GM18508 (cell line): ENCODE results near the gene WWC2.
"Not testable (repeated sequence)": the region's sequence is repeated elsewhere in the genome, so short reads cannot be mapped to it uniquely, and the experiment has no call there.

Experiments used
- ATAC-seq: cut with Tn5 transposase; IDR thresholded peaks from one replicate; pipeline ENCODE4 v1.9.1; 2021; ENCODE audit warnings: moderate number of reproducible peaks; ENCODE audit not compliant: insufficient read depth, unreplicated experiment

The WWC2 gene

DNA sequence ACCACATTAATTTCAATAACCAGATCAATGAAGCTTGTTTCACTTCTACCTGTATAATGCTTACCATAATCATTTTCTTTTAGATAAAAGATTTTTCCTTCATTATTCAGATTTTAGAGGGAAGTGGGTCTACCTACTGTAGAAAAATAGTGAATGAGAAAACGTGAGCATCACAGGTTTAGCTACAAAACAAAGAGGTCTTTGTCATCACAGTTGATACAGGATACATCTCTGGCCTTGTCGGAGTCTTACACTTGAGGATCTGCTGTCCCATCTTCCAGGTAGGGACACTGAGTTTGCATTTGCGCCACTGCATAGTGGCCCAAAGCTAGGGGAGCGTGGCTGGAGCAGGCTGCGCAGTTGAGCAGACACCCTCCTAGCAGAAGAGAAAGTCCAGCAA lies 222.5 kb downstream of the WWC2 start:
- no peak for ATAC-seq

DNA sequence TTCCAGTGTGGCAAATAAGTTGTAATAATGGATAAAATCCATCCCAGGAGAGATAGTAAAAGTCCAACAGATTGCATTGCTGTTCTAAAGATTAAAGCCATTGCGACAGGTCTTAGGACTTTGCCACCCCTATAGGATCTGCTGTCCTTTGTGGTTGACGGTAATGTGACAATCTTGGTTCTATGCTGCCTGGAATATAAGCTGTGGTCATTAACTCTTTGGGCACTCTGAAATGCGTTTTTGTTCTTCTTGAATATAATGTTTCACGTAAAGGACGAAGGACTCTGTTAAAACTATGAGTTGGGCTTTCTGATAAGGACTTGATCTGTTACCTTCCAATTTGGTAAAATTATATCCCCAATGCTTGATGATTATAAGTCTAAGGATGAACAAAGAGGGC lies 223.3 kb downstream of the WWC2 start, which contains the start of gene CLDN24:
CLDN24 (minus strand) TSS at position 101 of the 400 bp plus-strand sequence; CDS start at position 101, 0 bp downstream.
- ATAC-seq, result no peak

DNA sequence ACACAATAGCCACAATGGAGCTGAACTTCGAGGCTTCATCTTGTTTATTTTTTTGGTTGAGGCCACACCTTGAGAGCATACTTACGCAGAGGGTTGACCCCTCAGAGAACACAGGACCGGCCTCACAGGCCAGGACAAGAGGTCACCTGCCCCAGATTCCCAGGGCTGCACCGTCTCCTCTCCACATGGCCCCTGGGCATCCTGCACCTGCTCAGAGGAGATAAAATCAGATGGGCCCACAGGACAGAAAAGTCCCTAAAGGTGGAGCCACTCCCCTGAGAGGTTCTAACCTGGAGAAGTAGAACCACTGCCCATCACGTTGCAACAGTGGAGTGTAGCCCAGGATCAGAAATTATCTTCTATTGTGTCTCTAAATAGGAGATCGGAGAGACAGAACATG lies 224.2 kb downstream of the WWC2 start:
- no peak for ATAC-seq

- not testable (repeated sequence) for ATAC-seq
Measured at GRCh38 chr4:183324056-183324455, 225.0 kb downstream of the WWC2 start.

- ATAC-seq, result no peak
Measured at GRCh38 chr4:183324619-183325018, 225.6 kb downstream of the WWC2 start.

GRCh38 chr4:183326387-183326786 lies 227.3 kb downstream of the WWC2 start:
- not testable (repeated sequence) for ATAC-seq

DNA sequence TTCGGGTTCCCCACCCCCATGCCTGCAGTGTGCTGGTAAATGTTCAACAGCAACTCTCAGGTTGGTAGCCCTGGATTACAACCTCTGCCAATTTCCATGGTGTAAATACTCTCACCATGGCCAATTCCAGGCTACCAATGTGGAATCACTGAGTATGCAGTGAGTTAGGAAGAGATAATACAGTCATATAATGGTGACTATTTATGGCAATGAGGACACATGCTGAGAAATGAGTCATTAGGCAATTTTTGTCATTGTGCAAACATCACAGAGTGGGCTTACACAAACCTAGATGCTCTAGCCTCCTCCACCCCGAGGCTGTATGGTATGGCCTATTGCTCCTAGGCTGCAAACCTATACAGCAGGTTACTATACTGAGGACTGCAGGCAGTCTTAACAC lies 227.8 kb downstream of the WWC2 start:
- ATAC-seq, result no peak

DNA sequence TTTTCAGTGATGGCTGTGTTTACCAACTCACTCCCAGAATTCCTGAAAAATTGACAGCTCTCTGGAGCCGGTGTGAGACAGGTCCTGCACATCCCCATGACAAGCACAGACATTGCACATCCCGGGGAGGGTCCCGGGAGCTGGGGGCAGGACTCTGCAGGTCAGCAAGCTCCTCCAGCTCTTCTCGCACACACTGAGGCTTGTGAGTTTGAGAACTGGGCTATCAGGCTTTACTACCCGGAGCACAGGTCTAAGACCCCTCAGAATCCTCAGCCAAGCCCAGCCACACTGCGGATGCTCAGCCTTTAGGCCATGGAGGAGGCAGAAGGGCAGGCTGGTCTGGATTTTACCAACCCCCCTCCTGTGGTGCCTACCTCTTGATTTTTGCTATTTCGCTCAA lies 228.8 kb downstream of the WWC2 start:
- no peak for ATAC-seq

- ATAC-seq, result no peak
Measured at GRCh38 chr4:183328832-183329231, 229.8 kb downstream of the WWC2 start.

DNA sequence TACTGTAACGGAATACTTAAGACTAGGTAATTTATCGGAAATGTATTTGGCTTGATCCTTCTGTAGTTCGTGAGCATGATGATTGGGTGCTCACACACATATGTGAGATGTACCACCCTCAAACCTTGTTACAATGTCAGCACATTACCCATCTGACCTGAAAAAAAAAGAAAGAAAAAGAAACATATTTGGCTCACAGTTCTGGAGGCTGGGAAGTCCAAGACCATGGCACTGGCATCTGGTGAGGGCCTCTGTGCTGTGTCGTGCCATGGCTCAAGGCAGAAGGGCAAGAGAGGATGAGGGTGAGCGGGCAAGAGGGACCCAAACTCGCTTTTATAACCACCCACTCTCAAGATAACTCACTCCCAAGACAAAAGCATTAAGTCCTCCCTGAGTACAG lies 230.2 kb downstream of the WWC2 start:
- ATAC-seq, result no peak

GRCh38 chr4:183329954-183330742 lies 231.1 kb downstream of the WWC2 start:
- no peak for ATAC-seq

DNA sequence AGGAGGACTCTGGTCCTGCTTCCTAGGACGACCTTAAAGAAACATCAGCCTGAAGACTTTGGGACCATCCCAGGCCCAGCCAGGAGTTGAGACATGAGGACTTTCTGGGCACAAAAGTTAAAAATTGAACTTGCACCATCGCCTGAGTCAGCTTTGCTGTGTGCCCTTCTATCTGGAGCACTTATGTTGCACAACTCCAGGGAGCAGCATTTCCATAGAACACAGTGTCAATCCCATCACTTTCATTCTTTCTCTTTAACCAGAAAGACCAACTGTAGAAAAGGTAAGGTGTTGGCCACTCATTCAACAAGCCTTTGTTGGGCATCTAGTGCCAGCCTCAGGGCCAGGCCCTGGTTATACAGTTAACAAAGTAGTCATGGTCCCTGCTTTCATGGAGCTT lies 231.8 kb downstream of the WWC2 start:
- no peak for ATAC-seq

GRCh38 chr4:183332447-183332846 lies 233.4 kb downstream of the WWC2 start:
- no peak for ATAC-seq

- no peak for ATAC-seq
Measured at GRCh38 chr4:183333202-183333601, 234.1 kb downstream of the WWC2 start.

DNA sequence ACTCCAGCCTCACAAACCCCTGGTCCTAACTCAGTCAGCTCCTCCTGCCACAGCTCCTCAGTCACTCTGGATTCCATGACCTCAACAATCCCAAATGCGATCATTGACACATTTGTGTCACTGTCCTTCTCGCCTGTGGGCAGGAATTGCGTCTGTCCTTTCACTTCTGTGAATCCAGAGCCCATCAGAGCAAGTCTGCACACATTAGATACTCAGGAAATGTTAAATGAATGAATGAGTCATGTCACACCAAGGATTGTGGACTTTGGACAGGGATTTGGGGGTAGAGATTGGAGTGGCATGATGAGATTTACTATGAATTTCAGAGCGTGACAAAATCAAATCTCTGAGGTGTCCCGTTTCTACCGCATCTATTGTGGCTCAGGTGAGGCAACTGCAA lies 234.9 kb downstream of the WWC2 start:
- no peak for ATAC-seq

GRCh38 chr4:183335369-183335940 lies 236.4 kb downstream of the WWC2 start:
- ATAC-seq, result no peak

DNA sequence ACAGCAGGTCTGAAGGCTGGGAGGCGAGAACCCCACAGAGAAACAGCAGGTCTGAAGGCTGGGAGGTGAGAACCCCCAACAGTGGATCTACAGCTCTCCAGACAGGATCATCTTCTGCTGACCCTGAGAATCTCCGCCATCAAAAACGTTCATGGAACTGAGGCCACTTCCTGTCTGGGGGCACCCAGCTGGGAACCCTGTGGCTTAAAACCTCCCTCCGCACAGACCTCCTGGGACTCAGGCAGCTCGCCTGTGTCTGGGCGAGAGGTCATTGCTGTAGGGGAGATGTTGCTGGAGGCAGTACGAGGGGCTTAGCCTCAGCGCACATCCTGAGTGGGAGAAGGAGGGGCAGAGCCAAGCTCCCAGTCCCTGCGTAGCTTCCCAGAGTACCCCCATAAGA lies 238.3 kb downstream of the WWC2 start:
- no peak for ATAC-seq

DNA sequence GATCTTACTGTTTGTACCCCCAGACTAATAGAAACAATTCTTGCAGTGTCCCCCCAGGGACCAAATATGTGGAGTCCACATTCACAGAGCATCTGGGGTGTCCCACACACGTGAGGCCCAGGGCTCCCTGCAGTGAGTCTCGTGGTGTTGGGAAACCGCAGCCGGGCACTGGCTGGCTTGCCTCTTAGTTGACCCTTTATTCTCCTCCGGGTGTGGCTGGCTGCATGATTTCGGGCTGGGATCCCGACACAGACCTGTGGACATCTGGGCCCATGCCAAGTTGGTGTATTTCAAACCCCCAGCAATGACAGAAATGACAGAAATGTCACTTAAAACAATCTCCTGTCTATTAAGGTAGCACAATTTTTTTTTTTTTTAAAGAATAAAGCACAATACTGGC lies 238.8 kb downstream of the WWC2 start:
- ATAC-seq, result no peak

- ATAC-seq, result no peak
Measured at GRCh38 chr4:183342541-183343533, 243.8 kb downstream of the WWC2 start.

DNA sequence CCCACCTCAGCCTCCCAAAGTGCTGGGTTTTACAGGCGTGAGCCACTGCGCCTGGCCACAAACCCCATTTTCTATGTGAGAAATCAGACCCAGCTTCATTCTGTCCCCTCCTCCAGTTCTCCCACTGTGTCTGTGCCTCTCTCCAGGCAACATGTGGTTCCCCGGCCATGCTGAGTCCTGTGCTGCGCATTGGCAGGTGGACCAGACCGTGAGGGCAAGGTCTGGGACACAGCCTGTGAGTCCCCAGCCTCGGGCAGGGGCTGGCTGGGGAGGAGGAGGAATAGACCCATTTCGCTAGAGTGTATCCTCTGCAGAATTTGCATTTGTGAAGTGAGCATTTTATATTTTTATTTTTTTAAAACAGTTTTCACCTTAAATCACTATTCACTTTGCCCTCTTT lies 244.7 kb downstream of the WWC2 start:
- no peak for ATAC-seq
